ENCODE data around the gene TMED1. TPM values are rescaled to one million over a fixed set of nuclear protein-coding genes. Genes with fewer than 3 reads are reported as not detected.
A peak's percentile ranks its signal among the peaks of the same experiment; 100 is the strongest.

Gene TMED1
- total and polyA plus RNA-seq, 2 of the 13 experiments (the other 11 are each of a cell fraction or from before 2014, with no cell fraction given), result 48.3 to 51.8 TPM

DNA sequence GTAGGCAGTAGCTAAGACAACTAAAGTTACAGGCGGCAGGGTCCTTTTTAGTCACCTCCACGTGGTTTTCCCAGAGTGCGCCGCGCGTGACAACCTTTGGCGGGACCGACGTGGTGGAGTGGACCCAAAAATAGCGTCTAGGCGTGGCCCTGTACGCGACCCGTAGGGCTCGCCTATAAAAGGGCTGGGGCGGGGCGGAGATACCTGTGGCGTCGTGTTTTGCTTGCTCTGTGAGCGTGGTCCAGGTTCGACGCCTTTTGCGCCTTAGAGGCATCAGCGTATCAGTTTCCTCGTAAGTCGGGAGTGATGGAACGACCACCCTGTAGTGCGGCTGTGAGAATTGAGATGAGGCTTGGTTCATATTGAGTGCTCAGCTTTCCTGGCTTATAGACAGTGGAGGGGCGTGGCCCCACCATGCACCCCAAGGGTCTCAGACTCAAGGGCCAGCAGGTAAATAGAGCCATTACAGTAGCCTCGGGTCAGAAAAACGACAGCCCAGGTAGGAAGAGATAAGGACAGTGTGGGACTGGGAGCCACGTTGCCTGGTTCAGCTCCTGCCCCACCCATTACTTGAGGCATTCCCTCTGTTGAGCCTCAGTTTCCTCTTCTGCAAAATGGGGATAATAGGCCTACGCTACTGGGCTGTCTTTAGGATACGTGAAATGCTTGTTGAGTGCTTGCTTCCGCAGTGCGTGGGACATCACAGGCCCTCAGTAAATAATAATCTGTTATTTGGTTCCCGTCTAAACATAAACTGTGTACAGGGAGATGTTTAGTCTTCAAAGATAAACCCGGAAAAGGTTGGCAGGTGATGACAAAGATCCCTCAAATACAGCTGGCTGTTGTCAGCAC lies 693 bp upstream of the TMED1 start (continued):
- TF ChIP-seq UBTF (CRISPR knock-in tag; IDR thresholded peaks at IDR 0.05) (0 out of 2 replicates have a peak, but pooled peaks have one; percentile 40), KLF11 (CRISPR knock-in tag; IDR thresholded peaks at IDR 0.05) (0 out of 2 replicates have a peak, but pooled peaks have one; percentile 11), KDM5B (CRISPR knock-in tag; IDR thresholded peaks at IDR 0.05; ENCODE audit: borderline replicate concordance) (peak; percentile 85; the same call in 1 of the 2 replicates), FLYWCH1 (CRISPR knock-in tag; IDR thresholded peaks at IDR 0.05) (peak; percentile 82; the same call in 1 of the 2 replicates), ZNF275 (CRISPR knock-in tag; IDR thresholded peaks at IDR 0.05; ENCODE audit: borderline replicate concordance) (no peak; the same call in 1 of the 2 replicates), ZBTB21 (CRISPR knock-in tag; IDR thresholded peaks at IDR 0.05) (no peak), ZNF704 (CRISPR knock-in tag; IDR thresholded peaks at IDR 0.05; ENCODE audit: borderline replicate concordance) (peak; percentile 74; the same call in 1 of the 2 replicates), ZNF234 (CRISPR knock-in tag; conservative IDR thresholded peaks at IDR 0.05) (no peak), KDM1A (CRISPR knock-in tag; IDR thresholded peaks at IDR 0.05) (no peak), JUND (CRISPR knock-in tag; IDR thresholded peaks at IDR 0.05) (no peak), TGIF2 (CRISPR knock-in tag; IDR thresholded peaks at IDR 0.05) (no peak), E2F5 (CRISPR knock-in tag; conservative IDR thresholded peaks at IDR 0.05) (peak; percentile 48; the same call in 1 of the 2 replicates), ZNF576 (CRISPR knock-in tag; IDR thresholded peaks at IDR 0.05) (0 out of 2 replicates have a peak, but pooled peaks have one; percentile 47), ZNF350 (CRISPR knock-in tag; IDR thresholded peaks at IDR 0.05; ENCODE audit: borderline replicate concordance, low read depth) (peak; percentile 88; the same call in 1 of the 2 replicates), ZNF143 (CRISPR knock-in tag; IDR thresholded peaks at IDR 0.05) (peak; percentile 90), ZNF224 (CRISPR knock-in tag; IDR thresholded peaks at IDR 0.05) (peak; percentile 59; the same call in 1 of the 2 replicates)
- TF ChIP-seq, protein P1, sequence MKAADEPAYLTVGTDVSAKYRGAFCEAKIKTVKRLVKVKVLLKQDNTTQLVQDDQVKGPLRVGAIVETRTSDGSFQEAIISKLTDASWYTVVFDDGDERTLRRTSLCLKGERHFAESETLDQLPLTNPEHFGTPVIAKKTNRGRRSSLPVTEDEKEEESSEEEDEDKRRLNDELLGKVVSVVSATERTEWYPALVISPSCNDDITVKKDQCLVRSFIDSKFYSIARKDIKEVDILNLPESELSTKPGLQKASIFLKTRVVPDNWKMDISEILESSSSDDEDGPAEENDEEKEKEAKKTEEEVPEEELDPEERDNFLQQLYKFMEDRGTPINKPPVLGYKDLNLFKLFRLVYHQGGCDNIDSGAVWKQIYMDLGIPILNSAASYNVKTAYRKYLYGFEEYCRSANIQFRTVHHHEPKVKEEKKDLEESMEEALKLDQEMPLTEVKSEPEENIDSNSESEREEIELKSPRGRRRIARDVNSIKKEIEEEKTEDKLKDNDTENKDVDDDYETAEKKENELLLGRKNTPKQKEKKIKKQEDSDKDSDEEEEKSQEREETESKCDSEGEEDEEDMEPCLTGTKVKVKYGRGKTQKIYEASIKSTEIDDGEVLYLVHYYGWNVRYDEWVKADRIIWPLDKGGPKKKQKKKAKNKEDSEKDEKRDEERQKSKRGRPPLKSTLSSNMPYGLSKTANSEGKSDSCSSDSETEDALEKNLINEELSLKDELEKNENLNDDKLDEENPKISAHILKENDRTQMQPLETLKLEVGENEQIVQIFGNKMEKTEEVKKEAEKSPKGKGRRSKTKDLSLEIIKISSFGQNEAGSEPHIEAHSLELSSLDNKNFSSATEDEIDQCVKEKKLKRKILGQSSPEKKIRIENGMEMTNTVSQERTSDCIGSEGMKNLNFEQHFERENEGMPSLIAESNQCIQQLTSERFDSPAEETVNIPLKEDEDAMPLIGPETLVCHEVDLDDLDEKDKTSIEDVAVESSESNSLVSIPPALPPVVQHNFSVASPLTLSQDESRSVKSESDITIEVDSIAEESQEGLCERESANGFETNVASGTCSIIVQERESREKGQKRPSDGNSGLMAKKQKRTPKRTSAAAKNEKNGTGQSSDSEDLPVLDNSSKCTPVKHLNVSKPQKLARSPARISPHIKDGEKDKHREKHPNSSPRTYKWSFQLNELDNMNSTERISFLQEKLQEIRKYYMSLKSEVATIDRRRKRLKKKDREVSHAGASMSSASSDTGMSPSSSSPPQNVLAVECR (CRISPR knock-in tag; IDR thresholded peaks at IDR 0.05; ENCODE audit: borderline replicate concordance), result peak; percentile 57; the same call in 1 of the 2 replicates
